ENCODE measurements around the gene KANTR.

KANTR gene, protein sequence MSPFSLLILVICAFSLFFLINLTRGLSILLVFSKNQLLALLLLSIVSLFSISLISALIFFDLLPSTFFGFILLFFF

DNA sequence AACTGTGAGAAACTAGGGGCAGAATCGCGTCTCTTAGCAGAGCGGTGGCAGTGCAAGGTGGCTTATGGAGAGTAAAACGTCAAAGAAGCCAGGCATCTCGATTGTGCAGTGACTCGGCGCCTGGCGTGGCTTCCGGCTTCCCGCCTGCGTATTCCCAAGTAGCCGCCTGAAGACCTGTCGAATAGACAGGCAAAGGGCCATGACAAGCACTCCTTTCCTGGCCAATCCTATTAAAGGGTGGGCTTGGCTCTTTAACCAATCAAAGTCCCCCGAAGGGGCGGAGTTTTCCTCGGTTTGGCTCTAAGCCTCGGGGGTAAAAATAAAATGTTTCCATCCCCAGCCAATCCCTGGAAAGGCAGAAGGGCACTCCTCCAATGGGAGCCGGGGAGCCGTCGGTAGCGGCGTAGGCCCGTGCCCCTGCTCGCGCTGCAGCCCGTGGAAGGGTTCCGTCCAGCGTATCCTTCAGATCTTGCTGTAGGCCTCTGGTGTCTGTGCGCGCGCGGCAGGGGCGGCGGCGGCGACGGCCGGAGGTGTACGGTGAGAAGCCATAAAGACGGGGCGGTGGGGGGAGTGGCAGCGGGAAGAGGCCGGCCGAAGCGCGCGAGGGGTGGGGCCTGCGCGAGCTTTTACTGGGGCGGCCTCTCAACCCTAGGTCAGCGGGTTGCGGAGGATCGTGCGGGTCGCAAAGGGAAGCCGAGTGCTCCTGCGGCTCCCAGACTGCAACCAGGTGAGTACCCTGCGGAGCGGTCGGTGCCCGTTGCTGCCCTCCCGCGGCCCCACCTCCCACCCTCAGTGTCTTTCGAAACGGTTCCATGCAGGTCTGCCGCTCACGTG lies at the start of gene KANTR:
Gene KANTR (plus strand): TSS at position 395 of the 834 bp plus-strand sequence. CDS start 30,131 bp downstream, outside the sequence.
- DNase-seq = peak; percentile 58 to 75

DNA sequence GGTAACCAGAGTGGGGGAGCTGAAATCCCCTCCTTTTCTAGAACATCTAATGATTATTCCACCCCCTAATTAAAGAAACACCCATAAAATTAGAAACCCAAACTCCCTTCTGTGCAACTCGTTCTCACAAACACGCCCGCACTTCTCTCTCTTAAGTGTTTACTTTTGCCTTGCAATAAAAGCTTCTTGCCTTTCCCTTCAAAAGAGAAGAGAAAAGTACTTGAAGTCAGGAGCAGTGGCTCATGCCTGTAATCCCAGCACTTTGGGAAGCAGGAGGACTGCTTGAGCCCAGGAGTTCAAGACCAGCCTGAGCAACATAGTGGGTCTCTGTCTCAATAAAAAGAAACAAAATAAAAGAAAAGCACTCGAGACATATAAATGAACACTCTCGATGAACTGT lies 48.9 kb upstream of the KANTR start:
- DNase-seq = no peak

DNA sequence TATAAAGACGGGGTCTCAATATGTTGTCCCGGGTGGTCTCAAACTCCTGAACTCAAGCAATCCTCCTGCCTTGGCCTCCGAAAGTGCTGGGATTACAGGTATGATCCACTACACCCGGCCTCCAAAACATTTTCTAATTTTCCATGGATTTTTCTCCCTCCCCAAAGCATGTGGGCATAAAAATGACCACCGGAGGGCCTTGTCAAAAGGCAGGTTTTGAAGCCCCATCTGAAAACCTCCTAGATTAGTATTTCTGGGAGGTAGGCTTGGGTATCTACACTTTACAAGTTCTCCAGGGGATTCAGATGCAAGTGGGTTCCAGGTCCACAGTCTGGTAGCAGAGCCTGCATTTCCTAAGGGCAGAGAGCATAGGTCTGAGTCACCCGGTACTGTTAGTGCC lies 46.7 kb upstream of the KANTR start:
- DNase-seq = no peak

DNA sequence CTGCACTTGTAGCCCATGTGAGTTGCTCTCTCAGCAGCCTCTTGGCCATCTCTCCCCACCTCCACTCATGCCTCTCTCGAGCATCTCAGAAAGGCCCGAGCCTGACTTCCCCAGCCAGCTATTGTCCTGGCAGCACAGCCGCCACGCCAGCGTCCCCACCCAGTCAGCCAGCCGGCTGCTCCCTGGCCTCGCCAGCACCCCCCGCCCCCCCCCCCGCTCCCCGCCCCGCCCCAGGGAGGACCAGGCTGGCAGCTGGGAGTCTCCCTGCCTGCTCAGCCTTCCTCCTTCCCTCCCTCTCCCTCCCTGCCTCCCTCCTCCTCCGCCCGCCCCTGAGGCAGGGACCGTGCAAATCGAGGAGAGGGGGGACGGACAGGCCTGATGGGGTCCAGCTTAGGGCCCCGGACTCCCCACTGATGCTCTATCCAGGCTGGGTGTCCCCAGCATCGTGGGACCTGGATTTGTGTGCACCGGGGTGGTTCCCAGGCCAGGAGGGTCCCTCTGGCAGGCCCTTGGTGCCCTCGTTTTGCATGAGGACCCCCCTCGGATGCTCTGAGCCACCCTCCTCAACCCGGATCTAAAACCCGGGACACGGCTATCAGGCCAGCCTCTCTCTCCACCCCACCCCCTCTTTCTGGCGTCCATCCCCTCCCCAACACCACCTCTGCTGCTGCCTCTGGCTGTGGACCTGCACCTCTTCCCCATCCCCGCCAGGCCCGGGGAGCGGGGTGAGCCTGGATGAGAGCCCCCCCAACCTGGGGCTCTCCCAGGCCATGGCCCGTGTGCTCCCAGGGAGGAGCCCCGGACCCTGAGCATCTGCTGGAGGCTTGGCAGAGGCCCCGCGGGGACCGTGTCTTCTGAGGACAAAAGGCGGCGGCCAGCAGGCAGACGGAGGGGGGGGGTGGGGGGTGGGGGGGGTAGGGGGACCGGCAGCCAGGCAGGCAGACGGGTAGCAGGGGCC lies 45.5 kb upstream of the KANTR start, which contains the start of gene GPR173:
Gene GPR173 (plus strand): TSS at position 621 of the 958 bp plus-strand sequence. CDS start 27,833 bp downstream, outside the sequence.
- DNase-seq = no peak

DNA sequence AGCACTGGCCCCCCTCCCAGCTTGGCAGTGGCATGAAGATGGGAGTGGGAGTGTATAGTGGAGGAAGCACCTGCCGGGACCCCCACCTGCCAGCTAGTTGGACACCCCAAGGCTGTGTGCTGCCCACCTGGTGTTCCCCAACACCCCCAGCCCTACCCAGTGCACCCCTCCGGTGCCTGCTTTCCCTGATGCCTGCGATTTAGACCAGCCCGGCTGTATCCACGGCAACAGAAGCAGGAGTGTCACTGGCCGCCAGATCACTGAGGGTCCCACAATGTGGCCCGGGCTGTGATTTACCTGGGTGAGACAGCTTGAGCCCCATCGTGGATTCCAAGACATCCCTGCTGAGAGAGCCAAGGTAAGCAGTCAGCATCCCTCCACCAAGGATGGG lies 44.8 kb upstream of the KANTR start:
- DNase-seq = no peak

DNA sequence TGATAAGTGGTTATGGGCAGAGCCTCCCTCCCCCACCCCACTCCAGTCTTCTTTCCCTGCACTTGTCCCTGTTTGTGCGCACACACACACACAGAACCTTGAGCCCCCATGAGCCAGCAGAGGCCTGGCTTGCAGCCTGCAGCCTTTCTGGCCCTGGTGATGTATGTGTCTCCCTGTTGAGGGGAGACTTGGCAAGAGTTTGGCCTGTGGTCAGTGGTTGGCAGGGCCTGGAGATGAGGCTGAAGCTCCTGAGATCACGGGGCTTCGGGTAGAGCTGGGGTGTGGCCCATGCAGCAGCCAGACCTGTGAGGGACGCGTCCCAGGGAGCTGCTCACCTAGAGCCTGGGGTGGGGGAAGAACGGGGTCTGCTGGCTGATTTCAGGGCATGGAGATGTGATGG lies 43.1 kb upstream of the KANTR start:
- no peak for DNase-seq

DNA sequence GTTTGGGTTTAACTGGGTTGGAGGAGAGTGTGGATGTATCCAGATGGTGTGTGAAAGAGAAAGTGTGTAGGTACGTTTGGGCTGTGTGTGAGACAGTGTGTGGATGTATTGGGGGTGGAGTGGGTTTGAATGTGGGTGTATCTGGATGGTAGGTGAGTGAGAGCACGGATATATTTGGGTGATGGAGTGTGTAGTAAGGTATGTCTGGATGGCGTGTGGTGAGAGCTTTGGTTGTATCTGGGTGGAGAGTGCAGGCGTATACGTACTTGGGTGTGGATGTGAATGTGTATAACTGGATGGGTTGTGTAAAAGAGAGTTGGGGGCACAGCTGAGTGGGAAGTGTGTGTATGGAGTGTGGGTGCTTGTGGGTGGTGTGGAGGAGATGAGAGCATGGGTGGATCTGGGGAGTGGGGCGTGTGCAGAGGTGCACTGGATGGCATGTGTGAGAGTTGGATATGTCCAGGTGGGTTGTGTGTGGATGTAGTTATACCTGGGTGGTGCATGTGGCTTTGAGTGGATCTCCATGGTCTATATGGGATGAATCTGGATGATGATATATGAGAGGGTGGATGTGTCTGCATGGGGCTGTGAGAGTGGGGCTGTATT lies 38.6 kb upstream of the KANTR start:
- no peak for DNase-seq

DNA sequence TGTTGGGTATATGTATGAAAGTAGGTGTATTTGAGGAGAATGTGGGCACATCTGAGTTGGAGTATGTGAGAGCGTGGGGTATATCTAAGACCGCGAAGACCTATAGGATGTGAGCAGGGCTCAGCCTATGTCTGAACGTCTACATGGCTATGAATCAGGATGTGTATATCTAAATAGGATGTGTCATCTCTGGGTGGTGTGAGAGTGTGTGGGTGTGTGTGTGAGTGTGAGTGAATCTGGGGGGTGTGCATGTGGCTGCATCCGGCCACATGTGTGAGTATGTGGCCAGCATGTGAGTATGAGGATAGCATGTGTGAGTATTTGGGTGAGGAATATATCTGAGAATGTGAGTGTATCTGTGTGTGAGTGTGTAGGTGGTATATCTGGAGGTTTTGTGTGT lies 37.6 kb upstream of the KANTR start:
- DNase-seq = no peak

DNA sequence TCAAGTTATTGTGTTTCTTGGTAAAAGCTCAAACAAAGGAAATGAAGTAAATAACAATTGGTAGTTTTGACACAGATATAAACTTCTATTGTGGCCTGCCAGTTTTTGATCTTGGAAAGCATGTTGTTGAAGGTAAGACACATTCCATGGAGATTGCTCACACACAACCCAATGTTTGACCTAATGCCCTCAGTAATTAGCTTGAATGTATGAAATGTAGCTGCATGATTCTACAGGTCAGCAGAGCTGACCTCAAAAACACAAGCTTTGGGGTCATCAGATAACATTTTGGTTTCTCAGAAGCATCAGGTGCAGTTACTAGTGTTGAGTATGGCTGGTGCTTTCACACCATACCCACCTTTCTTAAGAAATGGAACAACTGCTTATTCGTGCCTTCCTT lies 28.8 kb upstream of the KANTR start:
- DNase-seq = no peak

DNA sequence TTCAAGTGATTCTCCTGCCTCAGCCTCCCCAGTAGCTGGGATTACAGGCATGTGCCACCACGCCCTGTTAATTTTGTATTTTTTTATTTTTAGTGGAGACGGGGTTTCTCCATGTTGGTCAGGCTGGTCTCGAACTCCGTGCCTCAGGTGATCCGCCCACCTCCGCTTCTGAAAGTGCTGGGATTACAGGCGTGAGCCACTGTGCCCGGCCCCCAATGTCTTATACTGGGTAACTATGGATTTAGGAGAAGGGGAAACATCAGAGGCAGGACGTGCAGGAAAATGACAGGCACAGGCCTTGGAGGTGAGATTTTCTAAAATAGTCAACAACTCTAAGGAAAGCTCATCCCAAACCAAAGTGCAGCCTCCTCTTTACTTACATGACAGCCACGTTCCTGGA lies 22.9 kb upstream of the KANTR start:
- DNase-seq = no peak

DNA sequence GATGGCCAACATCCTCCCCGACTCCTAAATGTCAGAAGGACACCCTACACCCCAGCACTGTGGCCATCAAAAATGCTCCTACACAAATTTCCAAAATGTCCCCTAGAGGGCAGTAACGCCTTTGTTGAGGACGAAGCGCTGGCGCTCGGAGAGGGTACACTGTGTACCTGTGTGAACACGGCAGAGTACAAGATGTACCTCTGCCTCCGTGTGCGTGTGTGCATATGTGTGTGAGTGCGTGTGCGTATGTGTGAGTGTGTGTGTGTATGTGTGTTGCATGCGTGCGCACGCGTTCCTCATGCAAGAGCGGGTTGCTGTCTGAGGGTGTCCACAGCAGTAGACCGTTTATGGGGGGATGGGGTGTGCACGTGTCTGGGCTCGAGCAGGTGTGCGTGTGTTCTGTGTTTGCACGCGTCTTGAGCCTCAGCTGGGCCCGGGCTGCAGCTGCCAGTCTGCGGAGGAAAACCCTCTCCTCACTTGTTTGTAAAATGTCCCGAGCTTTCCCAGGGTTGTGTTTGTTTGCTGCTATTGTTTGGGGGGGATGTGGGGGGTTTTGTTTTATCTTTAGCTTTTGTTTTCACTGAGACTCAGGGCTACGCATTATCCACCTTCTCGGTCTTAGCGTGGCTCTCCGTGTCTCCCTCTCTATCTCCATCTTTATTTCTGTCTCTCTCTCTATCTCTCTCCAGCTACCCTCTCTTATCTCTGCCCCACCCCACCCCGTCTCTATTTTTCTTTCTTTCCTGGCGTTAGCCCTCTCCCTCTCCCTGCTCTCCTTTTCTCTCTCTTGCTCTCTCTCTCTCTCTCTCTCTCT lies 22.1 kb upstream of the KANTR start:
- DNase-seq = peak; percentile 42 to 62

DNA sequence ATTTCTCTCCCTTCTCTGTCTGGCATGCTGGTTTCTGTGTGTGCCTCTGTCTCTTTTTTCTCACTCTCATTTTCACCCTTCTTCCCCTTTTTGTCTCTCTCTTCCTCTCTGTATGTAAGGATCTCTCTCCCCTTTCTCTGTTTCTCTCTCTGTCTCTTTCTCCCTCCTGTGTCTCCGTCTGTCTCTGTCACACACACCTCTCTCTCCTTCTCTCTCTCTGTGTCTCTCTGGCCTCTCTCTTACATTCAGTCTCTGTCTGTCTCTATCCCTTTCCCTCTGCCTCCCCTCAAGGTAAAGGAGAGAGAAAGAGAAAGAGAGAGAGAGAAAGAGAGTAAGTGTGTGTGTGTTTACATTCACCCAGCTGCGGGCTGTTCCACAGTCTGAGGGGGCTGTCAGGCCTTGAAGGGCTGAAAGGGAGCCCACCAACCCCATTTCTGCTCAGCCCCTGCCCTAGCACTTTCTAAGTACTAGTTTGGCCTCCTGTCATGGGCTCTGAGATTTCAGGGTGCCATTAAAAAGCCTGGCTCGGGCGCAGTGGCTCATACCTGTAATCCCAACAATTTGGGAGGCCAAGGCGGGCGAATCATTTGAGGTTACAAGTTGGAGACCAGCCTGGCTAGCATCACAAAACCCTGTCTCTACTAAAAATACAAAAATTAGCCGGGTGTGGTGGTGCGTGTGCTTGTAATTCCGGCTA lies 21.4 kb upstream of the KANTR start:
- DNase-seq = no peak

DNA sequence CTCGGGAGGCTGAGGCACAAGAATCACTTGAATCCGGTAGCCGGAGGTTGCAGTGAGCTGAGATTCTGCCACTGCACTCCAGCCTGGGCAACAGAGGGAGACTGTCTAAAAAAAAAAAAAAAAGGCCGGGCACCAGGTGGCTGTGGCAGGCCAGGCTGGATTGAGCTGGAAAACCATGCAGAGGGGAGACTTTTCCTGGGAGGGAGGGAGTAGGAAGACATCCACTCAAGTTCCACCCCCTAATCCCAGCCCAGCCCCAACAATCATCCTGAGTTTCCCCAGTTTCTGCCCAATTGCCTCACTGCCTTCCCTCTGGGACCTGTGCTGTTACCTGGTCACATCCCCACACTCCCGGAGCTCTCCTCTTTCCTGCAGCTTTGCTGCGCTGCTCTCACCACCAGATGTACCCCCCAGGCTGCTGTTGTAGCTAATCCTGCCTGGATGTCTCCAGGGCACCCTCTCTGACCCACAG lies 20.8 kb upstream of the KANTR start:
- DNase-seq = no peak

DNA sequence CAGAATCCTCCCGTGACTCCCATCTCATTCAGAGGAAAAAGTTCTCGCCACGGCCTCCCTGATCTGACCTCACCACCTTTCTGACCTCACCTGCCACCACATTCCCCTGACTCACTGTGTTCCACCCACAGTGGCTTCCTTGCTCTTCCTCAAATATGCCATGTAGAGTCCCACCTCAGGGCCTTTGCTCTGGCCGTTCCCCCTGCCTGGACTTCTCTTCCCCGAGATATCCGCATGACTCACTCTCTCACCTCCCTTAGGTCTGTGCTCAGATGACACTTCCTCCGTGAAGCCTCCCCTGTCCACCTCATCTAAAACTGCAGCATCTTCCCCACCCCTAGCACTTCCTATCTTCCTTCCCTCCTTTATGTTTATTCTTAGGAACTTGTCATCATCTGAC lies 18.9 kb upstream of the KANTR start:
- no peak for DNase-seq

DNA sequence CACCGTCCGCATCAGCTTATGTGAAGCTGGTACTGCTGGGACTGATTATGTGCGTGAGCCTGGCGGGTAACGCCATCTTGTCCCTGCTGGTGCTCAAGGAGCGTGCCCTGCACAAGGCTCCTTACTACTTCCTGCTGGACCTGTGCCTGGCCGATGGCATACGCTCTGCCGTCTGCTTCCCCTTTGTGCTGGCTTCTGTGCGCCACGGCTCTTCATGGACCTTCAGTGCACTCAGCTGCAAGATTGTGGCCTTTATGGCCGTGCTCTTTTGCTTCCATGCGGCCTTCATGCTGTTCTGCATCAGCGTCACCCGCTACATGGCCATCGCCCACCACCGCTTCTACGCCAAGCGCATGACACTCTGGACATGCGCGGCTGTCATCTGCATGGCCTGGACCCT lies 17.3 kb upstream of the KANTR start:
- DNase-seq = no peak

DNA sequence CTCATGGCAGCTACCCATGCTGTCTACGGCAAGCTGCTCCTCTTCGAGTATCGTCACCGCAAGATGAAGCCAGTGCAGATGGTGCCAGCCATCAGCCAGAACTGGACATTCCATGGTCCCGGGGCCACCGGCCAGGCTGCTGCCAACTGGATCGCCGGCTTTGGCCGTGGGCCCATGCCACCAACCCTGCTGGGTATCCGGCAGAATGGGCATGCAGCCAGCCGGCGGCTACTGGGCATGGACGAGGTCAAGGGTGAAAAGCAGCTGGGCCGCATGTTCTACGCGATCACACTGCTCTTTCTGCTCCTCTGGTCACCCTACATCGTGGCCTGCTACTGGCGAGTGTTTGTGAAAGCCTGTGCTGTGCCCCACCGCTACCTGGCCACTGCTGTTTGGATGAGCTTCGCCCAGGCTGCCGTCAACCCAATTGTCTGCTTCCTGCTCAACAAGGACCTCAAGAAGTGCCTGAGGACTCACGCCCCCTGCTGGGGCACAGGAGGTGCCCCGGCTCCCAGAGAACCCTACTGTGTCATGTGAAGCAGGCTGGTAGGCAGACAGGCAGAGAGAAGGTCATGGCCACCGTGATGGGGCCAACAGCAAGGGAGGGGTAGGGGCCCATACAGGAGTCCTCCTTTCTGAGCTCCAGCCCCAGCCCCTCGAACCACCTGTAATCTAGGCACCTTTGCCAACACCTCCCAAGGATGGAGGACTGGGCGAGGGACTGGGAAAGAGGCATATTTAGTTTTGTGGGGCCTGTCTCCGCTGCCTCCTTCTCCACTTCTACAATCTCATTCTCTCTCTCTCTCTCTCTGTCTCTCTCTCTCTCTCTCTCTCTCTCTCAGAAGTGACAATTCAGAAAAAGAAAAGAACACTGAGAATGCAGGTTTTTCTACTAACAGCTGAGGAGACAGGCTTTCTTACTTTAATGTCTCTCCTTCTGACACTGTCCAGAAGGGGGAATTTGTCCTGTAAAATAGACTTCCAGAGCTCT lies 16.4 kb upstream of the KANTR start:
- no peak for DNase-seq

DNA sequence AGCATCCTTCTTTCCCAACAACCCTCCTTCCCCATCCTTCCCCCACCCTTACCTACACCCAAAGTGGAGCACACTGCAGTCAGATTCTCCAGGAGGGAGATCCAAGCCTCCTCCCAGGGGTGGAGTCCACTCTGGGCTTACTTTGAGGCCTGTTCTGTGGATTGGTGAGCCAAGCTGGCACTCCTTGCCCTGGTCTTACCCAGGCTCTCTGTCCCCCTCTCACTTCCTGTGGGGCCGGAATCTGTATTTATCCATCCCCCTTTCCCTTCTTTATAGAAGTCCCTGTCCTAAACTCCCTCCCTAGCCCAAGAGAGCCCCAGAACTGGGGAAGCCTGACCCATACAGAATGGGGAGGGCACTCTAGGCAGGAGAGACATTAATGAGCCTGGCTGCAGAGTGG lies 15.0 kb upstream of the KANTR start:
- no peak for DNase-seq

DNA sequence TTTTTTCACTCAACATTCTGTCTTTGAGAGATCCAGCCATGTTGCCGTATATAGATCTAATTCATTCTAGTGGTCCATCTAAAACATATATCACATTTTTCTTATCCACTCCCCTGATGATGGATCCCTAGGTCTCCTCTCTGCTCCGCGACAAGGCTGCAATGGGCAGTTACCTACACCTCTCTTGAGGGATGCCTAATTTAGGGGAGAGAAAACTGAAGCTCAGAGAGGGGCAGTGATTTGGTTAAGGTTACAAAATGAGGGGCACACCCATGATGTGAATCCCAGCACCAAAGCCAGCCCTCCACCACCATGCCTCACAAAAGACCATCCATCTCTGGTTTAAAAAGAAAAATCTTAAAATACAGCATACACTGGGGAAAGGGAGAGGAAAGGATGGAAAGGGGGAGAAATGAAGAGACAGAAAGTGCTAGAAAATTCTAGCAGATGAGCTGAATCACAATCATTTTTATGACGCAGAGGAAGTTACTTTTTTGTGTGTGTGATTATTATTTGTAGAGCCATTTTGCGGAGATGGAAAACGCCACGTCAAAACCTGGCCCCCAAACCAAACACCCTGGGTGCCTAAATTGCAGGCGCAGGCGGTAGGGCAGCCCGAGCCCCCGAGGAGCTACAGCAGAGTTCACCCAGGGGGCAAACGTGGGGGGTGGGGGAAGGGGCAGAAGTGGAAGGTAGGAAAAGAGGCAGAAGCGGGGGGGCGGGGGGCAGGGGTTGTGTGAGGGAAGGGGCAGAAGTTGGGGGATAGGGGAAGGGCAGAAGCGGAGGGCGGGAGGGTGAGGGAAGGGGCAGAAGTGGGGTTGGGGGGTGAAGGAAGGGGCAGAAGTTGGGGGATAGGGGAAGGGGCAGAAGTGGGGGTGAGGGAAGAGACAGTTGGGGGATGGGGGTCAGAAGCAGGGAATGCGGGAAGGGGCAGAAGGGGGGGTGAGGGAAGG lies 13.0 kb upstream of the KANTR start:
- DNase-seq = peak in 1 of 2 experiments; percentile 36
